GM12875 (cell line): ENCODE results near the gene CDC14A.

Source experiments
- H3K4me3 ChIP-seq: one replicate; pipeline ENCODE4 v1.5.1; 2011; ENCODE audit warnings: low read depth, low read length, control low read depth
- TF ChIP-seq, protein P1 (sequence below): IDR thresholded peaks from 2 replicates; pipeline ENCODE4 v1.5.1; 2011; ENCODE audit warnings: low read depth, mild to moderate bottlenecking, control low read depth, inconsistent platforms, low read length, moderate library complexity, borderline replicate concordance; ENCODE audit not compliant: insufficient read depth

Gene CDC14A

DNA sequence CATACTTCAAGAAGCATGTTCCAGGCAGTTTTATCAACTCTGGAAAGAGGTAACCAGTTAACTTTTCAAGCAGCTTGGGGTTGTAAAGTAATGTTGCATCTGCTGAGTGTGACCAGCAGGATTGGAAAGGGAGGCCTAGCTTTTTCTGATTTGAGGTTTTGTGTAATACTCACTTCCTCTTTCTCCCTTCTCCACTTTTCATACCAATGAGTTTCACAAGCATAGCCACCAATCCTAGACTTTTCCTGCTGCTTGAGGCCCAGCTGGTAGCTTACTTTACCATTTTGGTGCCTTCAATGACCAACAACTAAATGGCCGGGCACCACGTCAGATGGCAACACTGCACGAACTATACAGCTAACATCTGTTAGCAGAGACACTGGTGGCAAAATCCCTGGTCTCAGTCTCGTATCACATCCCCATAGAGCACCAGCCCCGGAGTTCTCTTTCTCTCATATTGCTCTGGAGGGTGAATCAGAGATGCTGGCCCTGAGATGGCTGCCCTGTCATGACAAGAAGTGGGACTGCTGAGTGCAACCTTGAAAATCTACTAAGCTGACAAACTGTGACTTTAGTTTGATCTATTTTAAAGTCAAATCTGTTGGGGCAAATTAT lies 170.8 kb downstream of the CDC14A start:
- no peak overlapping the region for H3K4me3 ChIP-seq
- TF ChIP-seq, protein P1, sequence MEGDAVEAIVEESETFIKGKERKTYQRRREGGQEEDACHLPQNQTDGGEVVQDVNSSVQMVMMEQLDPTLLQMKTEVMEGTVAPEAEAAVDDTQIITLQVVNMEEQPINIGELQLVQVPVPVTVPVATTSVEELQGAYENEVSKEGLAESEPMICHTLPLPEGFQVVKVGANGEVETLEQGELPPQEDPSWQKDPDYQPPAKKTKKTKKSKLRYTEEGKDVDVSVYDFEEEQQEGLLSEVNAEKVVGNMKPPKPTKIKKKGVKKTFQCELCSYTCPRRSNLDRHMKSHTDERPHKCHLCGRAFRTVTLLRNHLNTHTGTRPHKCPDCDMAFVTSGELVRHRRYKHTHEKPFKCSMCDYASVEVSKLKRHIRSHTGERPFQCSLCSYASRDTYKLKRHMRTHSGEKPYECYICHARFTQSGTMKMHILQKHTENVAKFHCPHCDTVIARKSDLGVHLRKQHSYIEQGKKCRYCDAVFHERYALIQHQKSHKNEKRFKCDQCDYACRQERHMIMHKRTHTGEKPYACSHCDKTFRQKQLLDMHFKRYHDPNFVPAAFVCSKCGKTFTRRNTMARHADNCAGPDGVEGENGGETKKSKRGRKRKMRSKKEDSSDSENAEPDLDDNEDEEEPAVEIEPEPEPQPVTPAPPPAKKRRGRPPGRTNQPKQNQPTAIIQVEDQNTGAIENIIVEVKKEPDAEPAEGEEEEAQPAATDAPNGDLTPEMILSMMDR, result no peak

DNA sequence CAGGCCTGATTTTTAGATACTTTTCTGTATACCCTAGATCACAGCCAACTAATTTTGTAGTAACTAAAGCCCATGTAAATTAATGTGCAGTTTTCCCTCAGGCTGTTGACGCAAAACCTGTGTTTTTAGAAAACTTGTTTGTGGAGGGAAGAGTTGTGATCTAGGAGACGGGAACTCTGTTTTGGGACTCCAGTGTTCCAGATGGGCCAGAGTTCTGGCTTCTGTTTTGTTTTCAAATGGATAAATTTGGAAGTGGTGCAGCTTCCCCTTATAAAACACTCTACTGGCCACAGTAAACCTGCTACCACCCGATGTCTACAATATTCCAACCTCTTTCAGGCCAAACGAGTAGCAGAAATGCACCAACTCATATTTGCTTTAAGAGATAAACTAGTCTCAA lies 172.0 kb downstream of the CDC14A start:
- TF ChIP-seq, protein P1, result no peak

DNA sequence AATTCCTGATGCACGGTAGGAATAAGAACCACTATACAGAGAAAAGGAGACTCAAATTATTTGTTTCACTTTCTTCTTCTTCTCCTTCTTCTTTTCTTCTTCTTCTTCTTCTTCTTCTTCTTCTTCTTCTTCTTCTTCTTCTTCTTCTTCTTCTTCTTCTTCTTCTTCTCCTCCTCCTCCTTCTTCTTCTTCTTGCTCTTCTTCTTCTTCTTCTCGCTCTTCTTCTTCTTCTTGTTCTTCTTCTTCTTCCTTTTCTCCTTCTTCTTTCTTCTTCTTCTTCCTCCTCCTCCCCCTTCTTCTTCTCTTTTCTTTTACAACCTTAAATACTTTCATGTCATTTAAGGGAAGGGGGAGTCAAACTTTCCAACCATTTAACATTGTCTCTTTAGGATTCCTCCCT lies 174.6 kb downstream of the CDC14A start:
- TF ChIP-seq, protein P1, result no peak
- no peak overlapping the region for H3K4me3 ChIP-seq

More for the DNA sequence above, 172.0 kb downstream of the CDC14A start:
- no peak overlapping the region for H3K4me3 ChIP-seq

DNA sequence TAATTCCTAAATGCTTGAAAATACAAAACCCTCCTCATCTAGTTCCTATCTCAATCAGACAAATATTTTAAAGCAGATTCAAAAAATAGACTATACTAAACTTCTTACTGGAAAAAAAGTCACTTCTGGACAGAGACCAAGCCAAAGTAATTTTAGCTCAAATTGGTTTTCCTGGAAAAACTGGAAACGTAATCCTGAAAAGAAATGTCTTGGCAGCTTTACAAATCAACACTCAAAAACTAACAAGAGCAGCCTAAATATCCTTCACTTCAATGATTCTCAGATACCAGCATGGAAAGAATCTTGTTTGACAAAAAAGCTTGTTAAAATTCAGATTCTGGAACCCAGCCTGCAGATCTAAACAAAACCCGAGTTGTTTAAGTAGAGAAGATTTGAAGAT lies 176.6 kb downstream of the CDC14A start:
- H3K4me3 ChIP-seq, result no peak overlapping the region
- TF ChIP-seq, protein P1, result no peak

DNA sequence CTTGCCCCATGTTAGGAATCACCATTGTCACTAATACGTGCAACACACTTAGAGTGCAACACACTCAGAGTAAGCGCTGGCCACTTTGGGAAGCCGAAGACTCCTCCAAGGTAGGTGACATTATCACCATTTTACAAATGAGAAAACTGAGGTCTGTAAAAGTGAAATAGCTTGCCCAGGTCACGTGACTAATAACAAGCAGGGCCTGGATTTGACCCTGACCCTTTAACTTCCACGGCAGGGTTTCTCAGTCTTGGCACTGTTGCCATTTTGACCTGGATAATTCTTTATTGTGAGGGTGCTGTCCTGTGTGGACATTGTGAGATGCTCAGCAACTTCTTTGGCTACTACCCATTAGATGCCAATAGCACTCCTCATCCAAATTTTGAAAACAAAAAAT lies 177.8 kb downstream of the CDC14A start:
- H3K4me3 ChIP-seq, result no peak overlapping the region
- TF ChIP-seq, protein P1, result no peak

DNA sequence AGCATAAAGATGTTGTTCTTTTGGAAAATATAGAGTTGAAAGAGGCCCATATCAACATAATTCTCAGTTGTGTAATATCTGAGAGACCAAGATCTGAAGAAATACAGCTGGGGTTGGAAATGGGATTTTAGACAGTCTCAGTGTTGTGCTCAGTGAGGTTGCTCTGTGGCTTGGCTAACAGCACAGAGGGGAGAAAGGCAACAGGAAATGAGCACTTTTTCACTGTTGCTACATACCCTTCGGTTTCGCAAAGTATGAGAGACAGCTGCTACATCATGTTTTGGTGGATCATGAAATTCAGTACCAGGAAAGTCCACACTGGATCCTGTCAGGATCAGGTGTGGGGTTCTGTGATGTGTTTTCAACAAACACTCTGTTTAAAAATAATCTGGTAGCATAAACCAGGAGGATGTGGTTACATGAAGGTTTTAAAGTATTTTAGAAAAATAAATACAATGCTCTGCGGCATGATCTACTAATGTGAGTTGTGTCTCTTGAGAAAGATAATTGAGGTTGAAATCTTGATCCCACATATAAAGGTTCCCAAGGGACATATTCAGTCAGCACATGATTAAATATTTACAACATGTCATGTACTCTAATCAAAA lies 178.7 kb downstream of the CDC14A start:
- TF ChIP-seq, protein P1, result no peak
- no peak overlapping the region for H3K4me3 ChIP-seq

DNA sequence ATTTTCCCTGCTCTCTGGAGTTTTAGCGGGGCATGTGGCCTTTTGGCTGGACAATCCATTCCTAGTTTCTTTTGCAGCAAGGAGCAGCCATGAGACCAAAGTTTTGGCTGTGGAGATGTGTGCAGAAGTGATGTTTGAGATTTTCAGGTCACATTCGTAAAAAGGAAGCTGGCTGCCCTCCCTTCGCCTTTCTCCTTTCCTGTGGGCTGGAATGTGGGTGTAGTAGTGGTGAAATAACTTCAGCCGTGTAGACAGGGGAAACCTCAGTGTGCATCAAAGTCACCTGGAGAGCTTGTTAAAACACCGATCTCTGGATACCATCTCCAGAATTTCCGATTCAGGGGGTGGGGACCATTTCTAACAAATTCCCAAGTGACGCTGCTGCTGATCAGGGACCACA lies 180.3 kb downstream of the CDC14A start:
- TF ChIP-seq, protein P1, result no peak
- H3K4me3 ChIP-seq, result no peak overlapping the region
